Measurements from ENCODE around the gene KDM1B. TPM values are rescaled to one million over a fixed set of nuclear protein-coding genes. Genes with fewer than 3 reads are reported as not detected.

Gene KDM1B
- total RNA-seq, 1 donor from 2014 or later: 19.6 TPM

- no peak overlapping the region for H3K4me3 ChIP-seq
- H3K36me3 ChIP-seq: peaks cover 65% of the 10 kb centered on the region
- no peak for TF ChIP-seq CTCF (IDR thresholded peaks at IDR 0.05)
- no peak for DNase-seq
- intact Hi-C loops (cut with DNase I): no loop called here
- H3K4me1 ChIP-seq: no peaks in the 10 kb centered on the region
- H3K27me3 ChIP-seq: no peaks in the 10 kb centered on the region
- H3K27ac ChIP-seq: no peak overlapping the region
- no peaks in the 10 kb centered on the region for H3K9me3 ChIP-seq
- no peak for ATAC-seq
Measured at GRCh38 chr6:18132346-18132745, 22.9 kb upstream of the KDM1B start.

GRCh38 chr6:18135171-18135570 is 20.1 kb upstream of the KDM1B start:
- TF ChIP-seq CTCF (IDR thresholded peaks at IDR 0.05): no peak
- intact Hi-C loops (cut with DNase I): no loop called here
- H3K36me3 ChIP-seq: peaks cover 78% of the 10 kb centered on the region
- H3K27me3 ChIP-seq: no peaks in the 10 kb centered on the region
- H3K9me3 ChIP-seq: no peaks in the 10 kb centered on the region
- DNase-seq: no peak
- H3K27ac ChIP-seq: no peak overlapping the region
- H3K4me1 ChIP-seq: no peaks in the 10 kb centered on the region
- ATAC-seq: no peak
- no peak overlapping the region for H3K4me3 ChIP-seq

GRCh38 chr6:18136260-18136659 is 19.0 kb upstream of the KDM1B start:
- Histone ChIP-seq H3K36me3 (peaks cover 80% of the 10 kb centered on the region), H3K4me3 (no peak overlapping the region), H3K4me1 (no peaks in the 10 kb centered on the region), H3K27me3 (no peaks in the 10 kb centered on the region), H3K9me3 (no peaks in the 10 kb centered on the region), H3K27ac (no peak overlapping the region)
- ATAC-seq: no peak
- intact Hi-C loops (cut with DNase I): no loop called here
- no peak for TF ChIP-seq CTCF (IDR thresholded peaks at IDR 0.05)
- no peak for DNase-seq

GRCh38 chr6:18138906-18139305 is 16.3 kb upstream of the KDM1B start:
- Histone ChIP-seq H3K4me1 (no peaks in the 10 kb centered on the region), H3K9me3 (no peaks in the 10 kb centered on the region), H3K4me3 (no peak overlapping the region), H3K27me3 (no peaks in the 10 kb centered on the region), H3K36me3 (peaks cover 93% of the 10 kb centered on the region), H3K27ac (no peak overlapping the region)
- DNase-seq (no peak), ATAC-seq (no peak)
- intact Hi-C loops (cut with DNase I): no loop called here
- no peak for TF ChIP-seq CTCF (IDR thresholded peaks at IDR 0.05)

- no peak for DNase-seq
- intact Hi-C loops (cut with DNase I): no loop called here
- Histone ChIP-seq H3K4me1 (no peaks in the 10 kb centered on the region), H3K27ac (no peak overlapping the region), H3K9me3 (no peaks in the 10 kb centered on the region), H3K4me3 (no peak overlapping the region), H3K36me3 (peaks cover 87% of the 10 kb centered on the region), H3K27me3 (no peaks in the 10 kb centered on the region)
- no peak for TF ChIP-seq CTCF (IDR thresholded peaks at IDR 0.05)
- ATAC-seq: no peak
Measured at GRCh38 chr6:18139935-18140621, 15.1 kb upstream of the KDM1B start.
